HEK293 (cell line): ENCODE results near the gene TUBB8.

Source experiments
- CTCF ChIA-PET: fragments of 350-600 bp; formaldehyde crosslinking; extraction: SDS; loops from one replicate; lab custom pipeline; 2021; ENCODE audit warnings: antibody characterized with exemption; lab: Yijun Ruan, JAX
- POLR2A ChIA-PET: fragments of 300-600 bp; formaldehyde crosslinking; extraction: SDS; loops from one replicate; lab custom pipeline; 2020; ENCODE audit warnings: antibody characterized with exemption, inconsistent platforms; lab: Yijun Ruan, JAX
- H3K27ac ChIP-seq: fragments of 200-500 bp; sonication (Bioruptor generic); 2 replicates; pipeline ENCODE4 v1.5.1; 2014; ENCODE audit warnings: low read depth, low read length, control low read depth, inconsistent platforms; ENCODE audit errors: extremely low read depth
- H3K36me3 ChIP-seq, 2 experiments: fragments of 200-500 bp in 1 of 2; sonication (Bioruptor generic) in 1 of 2; 1 replicate in 1 of 2; 2 replicates in 1 of 2; pipeline ENCODE4 v1.5.1; 2014 to 2017; ENCODE audit warnings: inconsistent platforms in 2 of 2, low read length in 2 of 2; ENCODE audit not compliant: control insufficient read depth in 2 of 2, insufficient read depth in 1 of 2
- H3K4me1 ChIP-seq: fragments of 200-500 bp; sonication (Bioruptor generic); 2 replicates; pipeline ENCODE4 v1.5.1; 2014; ENCODE audit warnings: mild to moderate bottlenecking, low read length, inconsistent platforms; ENCODE audit not compliant: control insufficient read depth, insufficient read depth
- H3K4me3 ChIP-seq: 2 replicates; pipeline ENCODE4 v1.5.1; 2011; ENCODE audit warnings: low read depth, mild to moderate bottlenecking, control low read depth, low read length, moderate library complexity
- H3K9me3 ChIP-seq: fragments of 200-500 bp; sonication (Bioruptor generic); 2 replicates; pipeline ENCODE4 v1.5.1; 2014; ENCODE audit warnings: low read depth, low read length, inconsistent platforms; ENCODE audit not compliant: control insufficient read depth, insufficient read depth
- GFI1B ChIP-seq: fragments of 450-650 bp; formaldehyde crosslinking; IDR thresholded peaks from 2 replicates; pipeline ENCODE4 v1.5.1; 2016; ENCODE audit warnings: missing biosample characterization, missing genetic modification characterization
- GLIS1 ChIP-seq: fragments of 450-650 bp; formaldehyde crosslinking; IDR thresholded peaks from 2 replicates; pipeline ENCODE4 v1.5.1; 2016; ENCODE audit warnings: missing biosample characterization, missing genetic modification characterization
- HOXA7 ChIP-seq: sonication (generic); formaldehyde crosslinking; IDR thresholded peaks from 2 replicates; pipeline ENCODE4 v1.8.1; 2022; ENCODE audit warnings: missing genetic modification reagents, borderline replicate concordance
- HOXC10 ChIP-seq: sonication (generic); formaldehyde crosslinking; IDR thresholded peaks from 2 replicates; pipeline ENCODE4 v1.8.1; 2023; ENCODE audit warnings: mild to moderate bottlenecking, missing genetic modification reagents
- KLF10 ChIP-seq: fragments of 450-650 bp; IDR thresholded peaks from 2 replicates; pipeline ENCODE4 v1.5.1; 2018; ENCODE audit warnings: missing biosample characterization, mild to moderate bottlenecking, missing genetic modification characterization
- SCRT1 ChIP-seq: fragments of 450-650 bp; formaldehyde crosslinking; IDR thresholded peaks from 2 replicates; pipeline ENCODE4 v1.5.1; 2016; ENCODE audit warnings: missing biosample characterization, missing genetic modification characterization, borderline replicate concordance
- SP3 ChIP-seq: fragments of 450-650 bp; formaldehyde crosslinking; IDR thresholded peaks from 2 replicates; pipeline ENCODE4 v1.5.1; 2016; ENCODE audit warnings: missing biosample characterization, missing genetic modification characterization
- ZFP3 ChIP-seq: fragments of 450-650 bp; formaldehyde crosslinking; IDR thresholded peaks from 2 replicates; pipeline ENCODE4 v1.5.1; 2016; ENCODE audit warnings: low read depth, missing biosample characterization, missing genetic modification characterization
- ZNF169 ChIP-seq: fragments of 450-650 bp; formaldehyde crosslinking; IDR thresholded peaks from 2 replicates; pipeline ENCODE4 v1.5.1; 2016; ENCODE audit warnings: missing biosample characterization, missing genetic modification characterization
- ZNF174 ChIP-seq: fragments of 450-650 bp; formaldehyde crosslinking; IDR thresholded peaks from 2 replicates; pipeline ENCODE4 v1.5.0; 2017; ENCODE audit warnings: missing biosample characterization, mild to moderate bottlenecking, missing genetic modification characterization
- ZNF404 ChIP-seq: fragments of 450-650 bp; formaldehyde crosslinking; IDR thresholded peaks from 2 replicates; pipeline ENCODE4 v1.5.1; 2017; ENCODE audit warnings: missing biosample characterization, missing genetic modification characterization
- ZNF473 ChIP-seq: fragments of 450-650 bp; formaldehyde crosslinking; IDR thresholded peaks from 2 replicates; pipeline ENCODE4 v1.5.1; 2017; ENCODE audit warnings: missing biosample characterization, missing genetic modification characterization
- ZNF561 ChIP-seq: fragments of 450-650 bp; IDR thresholded peaks from 2 replicates; pipeline ENCODE4 v1.5.1; 2018; ENCODE audit warnings: missing biosample characterization, missing genetic modification characterization, borderline replicate concordance
- ZNF571 ChIP-seq: fragments of 450-650 bp; formaldehyde crosslinking; IDR thresholded peaks from 2 replicates; pipeline ENCODE4 v1.5.0; 2017; ENCODE audit warnings: missing biosample characterization, missing genetic modification characterization
- ZNF580 ChIP-seq: fragments of 450-650 bp; formaldehyde crosslinking; IDR thresholded peaks from 2 replicates; pipeline ENCODE4 v1.5.1; 2016; ENCODE audit warnings: missing biosample characterization, missing genetic modification characterization
- ZNF654 ChIP-seq: fragments of 450-650 bp; formaldehyde crosslinking; IDR thresholded peaks from 2 replicates; pipeline ENCODE4 v1.5.1; 2016; ENCODE audit warnings: low read depth, missing biosample characterization, missing genetic modification characterization
- ZNF670 ChIP-seq: fragments of 450-650 bp; formaldehyde crosslinking; IDR thresholded peaks from 2 replicates; pipeline ENCODE4 v1.5.1; 2016; ENCODE audit warnings: missing biosample characterization, missing genetic modification characterization, low read depth
- TF ChIP-seq, protein P1 (sequence below): fragments of 450-650 bp; formaldehyde crosslinking; IDR thresholded peaks from 2 replicates; pipeline ENCODE4 v1.5.1; 2016; ENCODE audit warnings: missing biosample characterization, missing genetic modification characterization
- TF ChIP-seq, protein P2 (sequence below): fragments of 450-650 bp; formaldehyde crosslinking; IDR thresholded peaks from 2 replicates; pipeline ENCODE4 v1.5.1; 2016; ENCODE audit warnings: missing biosample characterization, missing genetic modification characterization
- TF ChIP-seq, protein P3 (sequence below): fragments of 450-650 bp; formaldehyde crosslinking; IDR thresholded peaks from 2 replicates; pipeline ENCODE4 v1.5.1; 2016; ENCODE audit warnings: missing biosample characterization, missing genetic modification characterization

TUBB8 gene

DNA sequence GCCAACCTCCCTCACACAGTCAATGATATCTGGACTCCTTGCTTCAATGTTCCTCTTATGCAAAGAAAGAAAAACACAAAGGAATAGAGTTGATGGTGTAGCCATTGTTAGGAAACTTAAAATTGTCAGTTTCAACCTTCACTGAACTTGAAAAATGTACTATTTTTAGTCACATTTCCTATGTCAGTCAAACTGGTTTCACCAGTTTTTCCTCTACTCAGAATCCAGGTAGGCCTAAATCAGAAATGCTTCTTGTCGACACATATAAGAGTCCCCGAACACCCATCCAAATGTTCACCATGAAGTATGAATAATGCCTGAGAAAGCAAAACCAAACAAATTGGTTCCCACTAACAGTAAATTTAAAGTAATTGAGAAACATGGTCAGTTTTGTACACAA is 43.8 kb upstream of the TUBB8 start:
- Histone ChIP-seq H3K9me3 (no peaks in the 10 kb centered on the region), H3K36me3 (no peaks in the 10 kb centered on the region), H3K27ac (no peak overlapping the region), H3K4me1 (no peaks in the 10 kb centered on the region), H3K4me3 (no peak overlapping the region)
- POLR2A ChIA-PET, result no interaction called here
- TF ChIP-seq ZNF561 (tag by site-specific recombination), result no peak
- CTCF ChIA-PET, result no interaction called here

GRCh38 chr10:92153-92552 is 43.1 kb upstream of the TUBB8 start:
- CTCF ChIA-PET, result no interaction called here
- no peaks in the 10 kb centered on the region for H3K36me3 ChIP-seq
- POLR2A ChIA-PET, result no interaction called here
- no peak overlapping the region for H3K27ac ChIP-seq
- H3K4me3 ChIP-seq, result no peak overlapping the region
- no peak for TF ChIP-seq SP3
- TF ChIP-seq, protein P1, sequence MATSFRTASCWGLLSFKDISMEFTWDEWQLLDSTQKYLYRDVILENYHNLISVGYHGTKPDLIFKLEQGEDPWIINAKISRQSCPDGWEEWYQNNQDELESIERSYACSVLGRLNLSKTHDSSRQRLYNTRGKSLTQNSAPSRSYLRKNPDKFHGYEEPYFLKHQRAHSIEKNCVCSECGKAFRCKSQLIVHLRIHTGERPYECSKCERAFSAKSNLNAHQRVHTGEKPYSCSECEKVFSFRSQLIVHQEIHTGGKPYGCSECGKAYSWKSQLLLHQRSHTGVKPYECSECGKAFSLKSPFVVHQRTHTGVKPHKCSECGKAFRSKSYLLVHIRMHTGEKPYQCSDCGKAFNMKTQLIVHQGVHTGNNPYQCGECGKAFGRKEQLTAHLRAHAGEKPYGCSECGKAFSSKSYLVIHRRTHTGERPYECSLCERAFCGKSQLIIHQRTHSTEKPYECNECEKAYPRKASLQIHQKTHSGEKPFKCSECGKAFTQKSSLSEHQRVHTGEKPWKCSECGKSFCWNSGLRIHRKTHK (tag by site-specific recombination), result no peak
- TF ChIP-seq, protein P2, sequence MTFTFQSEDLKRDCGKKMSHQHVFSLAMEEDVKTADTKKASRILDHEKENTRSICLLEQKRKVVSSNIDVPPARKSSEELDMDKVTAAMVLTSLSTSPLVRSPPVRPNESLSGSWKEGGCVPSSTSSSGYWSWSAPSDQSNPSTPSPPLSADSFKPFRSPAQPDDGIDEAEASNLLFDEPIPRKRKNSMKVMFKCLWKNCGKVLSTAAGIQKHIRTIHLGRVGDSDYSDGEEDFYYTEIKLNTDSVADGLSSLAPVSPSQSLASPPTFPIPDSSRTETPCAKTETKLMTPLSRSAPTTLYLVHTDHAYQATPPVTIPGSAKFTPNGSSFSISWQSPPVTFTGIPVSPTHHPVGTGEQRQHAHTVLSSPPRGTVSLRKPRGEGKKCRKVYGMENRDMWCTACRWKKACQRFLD (tag by site-specific recombination), result no peak
- no peak for TF ChIP-seq ZNF169
- TF ChIP-seq HOXC10 (CRISPR knock-in tag), result no peak
- TF ChIP-seq GFI1B (tag by site-specific recombination), result no peak
- TF ChIP-seq, all 188 proteins: peak for 0
- Histone ChIP-seq H3K4me1 (no peaks in the 10 kb centered on the region), H3K9me3 (no peaks in the 10 kb centered on the region)

GRCh38 chr10:91313-91712 is 42.2 kb upstream of the TUBB8 start:
- no peak overlapping the region for H3K4me3 ChIP-seq
- POLR2A ChIA-PET, result no interaction called here
- H3K27ac ChIP-seq, result no peak overlapping the region
- no peaks in the 10 kb centered on the region for H3K36me3 ChIP-seq
- no peaks in the 10 kb centered on the region for H3K9me3 ChIP-seq
- no peaks in the 10 kb centered on the region for H3K4me1 ChIP-seq
- TF ChIP-seq KLF10, result no peak
- no peak for TF ChIP-seq ZNF404
- TF ChIP-seq ZNF670 (tag by site-specific recombination), result no peak
- no peak for TF ChIP-seq GLIS1
- TF ChIP-seq SP3, result no peak
- no peak for TF ChIP-seq SCRT1 (tag by site-specific recombination)
- no peak for TF ChIP-seq HOXA7 (CRISPR knock-in tag)
- no peak for TF ChIP-seq ZNF580
- no peak for TF ChIP-seq ZNF654 (tag by site-specific recombination)
- TF ChIP-seq, protein P3, sequence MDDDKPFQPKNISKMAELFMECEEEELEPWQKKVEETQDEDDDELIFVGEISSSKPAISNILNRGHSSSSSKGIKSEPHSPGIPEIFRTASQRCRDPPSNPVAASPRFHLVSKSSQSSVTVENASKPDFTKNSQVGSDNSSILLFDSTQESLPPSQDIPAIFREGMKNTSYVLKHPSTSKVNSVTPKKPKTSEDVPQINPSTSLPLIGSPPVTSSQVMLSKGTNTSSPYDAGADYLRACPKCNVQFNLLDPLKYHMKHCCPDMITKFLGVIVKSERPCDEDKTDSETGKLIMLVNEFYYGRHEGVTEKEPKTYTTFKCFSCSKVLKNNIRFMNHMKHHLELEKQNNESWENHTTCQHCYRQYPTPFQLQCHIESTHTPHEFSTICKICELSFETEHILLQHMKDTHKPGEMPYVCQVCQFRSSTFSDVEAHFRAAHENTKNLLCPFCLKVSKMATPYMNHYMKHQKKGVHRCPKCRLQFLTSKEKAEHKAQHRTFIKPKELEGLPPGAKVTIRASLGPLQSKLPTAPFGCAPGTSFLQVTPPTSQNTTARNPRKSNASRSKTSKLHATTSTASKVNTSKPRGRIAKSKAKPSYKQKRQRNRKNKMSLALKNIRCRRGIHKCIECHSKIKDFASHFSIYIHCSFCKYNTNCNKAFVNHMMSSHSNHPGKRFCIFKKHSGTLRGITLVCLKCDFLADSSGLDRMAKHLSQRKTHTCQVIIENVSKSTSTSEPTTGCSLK (tag by site-specific recombination), result no peak
- TF ChIP-seq ZNF174 (tag by site-specific recombination), result no peak
- no peak for TF ChIP-seq ZFP3
- no peak for TF ChIP-seq ZNF571
- TF ChIP-seq ZNF473 (tag by site-specific recombination), result no peak
- CTCF ChIA-PET, result no interaction called here
